ENCODE measurements around the gene EHD2.
"Not testable (repeated sequence)": the region's sequence is repeated elsewhere in the genome, so short reads cannot be mapped to it uniquely, and the experiment has no call there.

The EHD2 gene

GRCh38 chr19:47754206-47755064 is 41.2 kb downstream of the EHD2 start:
- DNase-seq = no peak

- no peak for DNase-seq
Observed at GRCh38 chr19:47755065-47755761, 42.0 kb downstream of the EHD2 start.

- DNase-seq = no peak
Observed at GRCh38 chr19:47755762-47756626, 42.8 kb downstream of the EHD2 start.

- DNase-seq = no peak
Observed at GRCh38 chr19:47756627-47756929, 43.4 kb downstream of the EHD2 start.

GRCh38 chr19:47756953-47757608 is 43.9 kb downstream of the EHD2 start:
- DNase-seq = no peak

- DNase-seq = no peak
Observed at GRCh38 chr19:47757617-47758442, 44.6 kb downstream of the EHD2 start.

GRCh38 chr19:47758443-47758804 is 45.2 kb downstream of the EHD2 start:
- no peak for DNase-seq

GRCh38 chr19:47760632-47760999 is 47.4 kb downstream of the EHD2 start:
- no peak for DNase-seq

- DNase-seq = no peak
Observed at GRCh38 chr19:47761566-47761965, 48.3 kb downstream of the EHD2 start.

- DNase-seq = no peak
Observed at GRCh38 chr19:47762151-47762550, 48.9 kb downstream of the EHD2 start.

GRCh38 chr19:47762615-47763308 is 49.5 kb downstream of the EHD2 start:
- no peak for DNase-seq

GRCh38 chr19:47764705-47765104 is 51.5 kb downstream of the EHD2 start:
- DNase-seq = not testable (repeated sequence)

GRCh38 chr19:47765523-47766358 is 52.5 kb downstream of the EHD2 start:
- DNase-seq = peak; percentile 51

GRCh38 chr19:47766359-47766620 is 53.1 kb downstream of the EHD2 start:
- no peak for DNase-seq

- no peak for DNase-seq
Observed at GRCh38 chr19:47766670-47767069, 53.4 kb downstream of the EHD2 start.

GRCh38 chr19:47767349-47767748 is 54.1 kb downstream of the EHD2 start:
- DNase-seq = no peak

GRCh38 chr19:47768604-47769003 is 55.4 kb downstream of the EHD2 start:
- no peak for DNase-seq

GRCh38 chr19:47769534-47769933 is 56.3 kb downstream of the EHD2 start:
- no peak for DNase-seq

- DNase-seq = not testable (repeated sequence)
Observed at GRCh38 chr19:47771291-47771690, 58.1 kb downstream of the EHD2 start.

GRCh38 chr19:47776568-47776967 is 63.3 kb downstream of the EHD2 start:
- no peak for DNase-seq
